ENCODE data around the gene CSMD2. TPM values are rescaled to one million over a fixed set of nuclear protein-coding genes. Genes with fewer than 3 reads are reported as not detected.

Gene CSMD2
- total and polyA plus RNA-seq, 2 of the 4 experiments (the other 2 are of a cell fraction) = under 0.01 to 0.36 TPM

DNA sequence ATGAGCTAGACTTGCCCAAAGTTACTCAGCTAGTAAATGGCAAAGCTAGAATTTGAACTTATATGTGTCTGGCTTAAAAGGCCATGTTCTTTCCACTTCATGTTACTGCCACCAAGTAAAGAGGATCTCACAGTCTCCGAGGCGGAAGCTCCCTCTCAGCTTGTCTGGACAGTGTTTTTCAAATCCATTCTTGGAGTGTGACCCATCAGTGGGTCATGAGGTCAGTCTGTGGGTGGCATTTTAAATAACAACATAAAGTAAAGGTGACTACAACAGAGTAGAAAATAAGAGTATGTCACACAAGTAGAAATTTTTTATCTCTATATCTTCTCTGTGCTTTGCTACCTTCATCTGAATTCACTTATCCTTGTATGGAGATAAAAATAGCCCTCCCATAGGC, 304.4 kb downstream of the CSMD2 start:
- Histone ChIP-seq H3K14ac (replicated peaks; ENCODE audit: low read depth, low read length) (no peak overlapping the region), H3K4me1 (ENCODE audit: control insufficient read depth, insufficient read depth, low read length) (no peaks in the 10 kb centered on the region), H2AFZ (replicated peaks; ENCODE audit: low read length, poor library complexity) (no peak overlapping the region), H3K4ac (ENCODE audit: low read depth, low read length) (no peak overlapping the region), H4K91ac (ENCODE audit: insufficient read depth, low read depth, low read length) (no peak overlapping the region), H3K56ac (ENCODE audit: extremely low read depth, insufficient read depth, low read length) (no peak overlapping the region), H3K4me2 (ENCODE audit: low read depth, low read length) (no peak overlapping the region), H4K20me1 (ENCODE audit: insufficient read depth, low read length) (no peaks in the 10 kb centered on the region), H4K5ac (ENCODE audit: low read depth, low read length) (no peak overlapping the region), H3K9me1 (ENCODE audit: insufficient read depth, low read length) (no peaks in the 10 kb centered on the region), H3K27ac (ENCODE audit: insufficient read depth, low read length) (no peak overlapping the region), H2BK20ac (ENCODE audit: low read depth, low read length) (no peak overlapping the region), H2BK5ac (ENCODE audit: low read depth, low read length, poor library complexity, severe bottlenecking) (no peak overlapping the region), H3K4me3 (ENCODE audit: insufficient read depth, low read depth, low read length) (no peak overlapping the region), H3K9me3 (ENCODE audit: control insufficient read depth, insufficient read depth, low read length) (peaks cover 27% of the 10 kb centered on the region), H3K18ac (ENCODE audit: low read depth, low read length) (no peak overlapping the region), H3K23ac (ENCODE audit: low read depth, low read length) (no peak overlapping the region), H3K79me1 (ENCODE audit: low read depth in 1 of 2, low read length in 2 of 2) (no peaks in the 10 kb centered on the region), H2BK120ac (ENCODE audit: low read depth, low read length) (no peak overlapping the region), H3K36me3 (ENCODE audit: control insufficient read depth, insufficient read depth, low read length) (no peaks in the 10 kb centered on the region), H2AK9ac (replicated peaks; ENCODE audit: low read depth, low read length, poor library complexity) (no peak overlapping the region), H3K27me3 (ENCODE audit: control insufficient read depth, insufficient read depth, low read length) (no peaks in the 10 kb centered on the region), H2BK15ac (ENCODE audit: low read depth, low read length) (no peak overlapping the region), H3K9ac (ENCODE audit: low read depth, low read length) (no peak overlapping the region), H2AK5ac (ENCODE audit: low read depth, low read length) (no peak overlapping the region), H4K8ac (ENCODE audit: low read depth in 2 of 2, low read length in 2 of 2) (no peak overlapping the region)
- POLR2A ChIA-PET (ENCODE audit: unreplicated experiment) = no interaction called here
- CTCF ChIA-PET = no interaction called here
- no CpG with 5 or more reads among the region's 2 CpGs for WGBS, 2 experiments (ENCODE audit: extremely low coverage in 2 of 2, insufficient read length in 1 of 2)
- dilution Hi-C loops (cut with HindIII; ENCODE audit: low sequenced_read_pairs, unreplicated experiment) = no loop called here
- intact Hi-C loops (cut with micrococcal nuclease) = no loop called here
- ATAC-seq (ENCODE audit: low read depth) = no peak
- TF ChIP-seq MXI1 (IDR thresholded peaks at IDR 0.05; ENCODE audit: borderline replicate concordance, low read depth, low read length) = no peak
- TF ChIP-seq RFX5 (IDR thresholded peaks at IDR 0.05; ENCODE audit: low read depth, low read length) = no peak
- no peak for TF ChIP-seq POLR2A (IDR thresholded peaks at IDR 0.05; ENCODE audit: low read depth, low read length)
- no peak for TF ChIP-seq NFE2L2 (IDR thresholded peaks at IDR 0.05; ENCODE audit: low read depth, low read length)
- no peak for TF ChIP-seq MAZ (IDR thresholded peaks at IDR 0.05; ENCODE audit: borderline replicate concordance, low read depth, low read length)
- no peak for TF ChIP-seq RAD21 (IDR thresholded peaks at IDR 0.05; ENCODE audit: low read length)
- TF ChIP-seq, protein P1, sequence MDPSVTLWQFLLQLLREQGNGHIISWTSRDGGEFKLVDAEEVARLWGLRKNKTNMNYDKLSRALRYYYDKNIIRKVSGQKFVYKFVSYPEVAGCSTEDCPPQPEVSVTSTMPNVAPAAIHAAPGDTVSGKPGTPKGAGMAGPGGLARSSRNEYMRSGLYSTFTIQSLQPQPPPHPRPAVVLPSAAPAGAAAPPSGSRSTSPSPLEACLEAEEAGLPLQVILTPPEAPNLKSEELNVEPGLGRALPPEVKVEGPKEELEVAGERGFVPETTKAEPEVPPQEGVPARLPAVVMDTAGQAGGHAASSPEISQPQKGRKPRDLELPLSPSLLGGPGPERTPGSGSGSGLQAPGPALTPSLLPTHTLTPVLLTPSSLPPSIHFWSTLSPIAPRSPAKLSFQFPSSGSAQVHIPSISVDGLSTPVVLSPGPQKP (IDR thresholded peaks at IDR 0.05; ENCODE audit: borderline replicate concordance, low read depth, low read length) = no peak
- in situ Hi-C loops (cut with MboI; ENCODE audit: low sequenced_read_pairs) = no loop called here
- BruUV-seq (replicated peaks) = no TSS peak
- no peak for DNase-seq
